SK-N-SH (cell line): Measurements from ENCODE around the gene C2orf69. TPM values are rescaled to one million over a fixed set of nuclear protein-coding genes. Genes with fewer than 3 reads are reported as not detected.

ENCODE experiments used
- CTCF ChIA-PET: fragments of 300-600, 350-600 bp; formaldehyde crosslinking; extraction: SDS; loops from one replicate; lab custom pipeline; 2021; lab: Yijun Ruan, JAX
- POLR2A ChIA-PET: fragments of 350-600 bp; sonication (Branson Sonifier 250); formaldehyde crosslinking; extraction: SDS; loops from one replicate; lab custom pipeline; 2020; ENCODE audit warnings: antibody characterized with exemption, inconsistent platforms; lab: Yijun Ruan, JAX
- DNase-seq: peaks from one replicate; pipeline ENCODE4 v3.0.0; 2012
- H2AFZ ChIP-seq: fragments of 200-600 bp; sonication (generic); 2 replicates; pipeline ENCODE4 v1.8.1; 2016; ENCODE audit warnings: antibody characterized with exemption, mild to moderate bottlenecking, low read depth
- H3F3A ChIP-seq: fragments of 200-600 bp; sonication (generic); replicated peaks from 2 replicates; pipeline ENCODE3; 2016; ENCODE audit warnings: antibody characterized with exemption, mild to moderate bottlenecking; ENCODE audit not compliant: insufficient read depth
- H3K27ac ChIP-seq, 2 experiments: fragments of 200-500 bp in 1 of 2; fragments of 200-600 bp in 1 of 2; sonication (Bioruptor generic) in 1 of 2; sonication (generic), shearing (Covaris generic) in 1 of 2; 2 replicates each; pipeline versions ENCODE4 v1.5.1 to v1.6.1; 2014 to 2016; ENCODE audit warnings: low read depth in 2 of 2, inconsistent platforms in 1 of 2, low read length in 1 of 2, mild to moderate bottlenecking in 1 of 2, mixed read lengths in 1 of 2
- H3K27me3 ChIP-seq: fragments of 200-600 bp; sonication (generic), shearing (Covaris generic); 2 replicates; pipeline ENCODE4 v1.6.1; 2016; ENCODE audit warnings: mixed run types; ENCODE audit not compliant: insufficient read depth
- H3K36me3 ChIP-seq, 2 experiments: fragments of 200-500 bp in 1 of 2; fragments of 200-600 bp in 1 of 2; sonication (Bioruptor generic) in 1 of 2; sonication (generic) in 1 of 2; replicated peaks in 1 of 2; 2 replicates each; pipeline versions ENCODE3 to v1.5.1; 2014 to 2016; ENCODE audit warnings: low read length in 1 of 2, mild to moderate bottlenecking in 1 of 2; ENCODE audit not compliant: insufficient read depth in 2 of 2, control insufficient read depth in 1 of 2
- H3K4me1 ChIP-seq, 2 experiments: fragments of 200-500 bp in 1 of 2; fragments of 200-600 bp in 1 of 2; sonication (Bioruptor generic) in 1 of 2; sonication (generic), shearing (Covaris generic) in 1 of 2; 2 replicates each; pipeline versions ENCODE4 v1.5.1 to v1.6.1; 2014 to 2016; ENCODE audit warnings: low read depth in 1 of 2, low read length in 1 of 2, mixed run types in 1 of 2; ENCODE audit not compliant: insufficient read depth in 2 of 2, control insufficient read depth in 1 of 2
- H3K4me2 ChIP-seq: fragments of 200-600 bp; sonication (generic), shearing (Covaris generic); 2 replicates; pipeline ENCODE4 v1.6.1; 2017; ENCODE audit warnings: mixed run types
- H3K4me3 ChIP-seq, 2 experiments: fragments of 200-500 bp in 1 of 2; fragments of 200-600 bp in 1 of 2; sonication (Bioruptor generic) in 1 of 2; sonication (generic), shearing (Covaris generic) in 1 of 2; 2 replicates each; pipeline versions ENCODE4 v1.5.1 to v1.8.1; 2014 to 2016; ENCODE audit warnings: low read depth in 2 of 2, inconsistent platforms in 1 of 2, low read length in 1 of 2, mild to moderate bottlenecking in 1 of 2, mixed read lengths in 1 of 2, moderate library complexity in 1 of 2
- H3K79me2 ChIP-seq: fragments of 200-600 bp; sonication (generic); 2 replicates; pipeline ENCODE4 v1.8.1; 2017; ENCODE audit warnings: mild to moderate bottlenecking; ENCODE audit not compliant: insufficient read depth
- H3K9ac ChIP-seq: fragments of 200-600 bp; sonication (generic); 2 replicates; pipeline ENCODE4 v1.6.1; 2017; ENCODE audit warnings: mixed run types
- H3K9me2 ChIP-seq: fragments of 200-600 bp; sonication (generic); 2 replicates; pipeline ENCODE4 v1.6.1; 2017; ENCODE audit warnings: mixed run types
- H3K9me3 ChIP-seq: fragments of 200-600 bp; sonication (generic); 2 replicates; pipeline ENCODE4 v1.6.1; 2017; ENCODE audit warnings: mixed run types, mild to moderate bottlenecking, moderate library complexity
- H4K20me1 ChIP-seq: fragments of 200-600 bp; sonication (generic); 2 replicates; pipeline ENCODE4 v1.6.1; 2017; ENCODE audit warnings: mild to moderate bottlenecking, mixed run types; ENCODE audit not compliant: insufficient read depth
- CHD2 ChIP-seq: fragments of 150-350 bp; IDR thresholded peaks from 2 replicates; pipeline ENCODE4 v1.6.1; 2018; ENCODE audit warnings: low read length; ENCODE audit not compliant: partially characterized antibody
- ELF1 ChIP-seq: IDR thresholded peaks from 2 replicates; pipeline ENCODE4 v1.4.0; 2012
- EP300 ChIP-seq, 2 experiments: IDR thresholded peaks; 2 replicates each; pipeline versions ENCODE4 v1.4.0 to v1.6.1; 2012; ENCODE audit warnings: borderline replicate concordance in 1 of 2, low read depth in 1 of 2, low read length in 1 of 2
- FOSL2 ChIP-seq: IDR thresholded peaks from 2 replicates; pipeline ENCODE4 v1.4.0; 2012; ENCODE audit warnings: low read depth, mild to moderate bottlenecking, moderate library complexity, borderline replicate concordance
- FOXJ3 ChIP-seq: sonication (generic); formaldehyde crosslinking; IDR thresholded peaks from 2 replicates; pipeline ENCODE4 v1.5.1; 2020; ENCODE audit warnings: mild to moderate bottlenecking, missing genetic modification reagents
- GABPA ChIP-seq: IDR thresholded peaks from 2 replicates; pipeline ENCODE4 v1.4.0; 2012; ENCODE audit warnings: low read depth, mild to moderate bottlenecking
- JUND ChIP-seq: IDR thresholded peaks from 2 replicates; pipeline ENCODE4 v1.4.0; 2012
- MEF2A ChIP-seq: IDR thresholded peaks from 2 replicates; pipeline ENCODE4 v1.4.0; 2012; ENCODE audit warnings: low read depth, borderline replicate concordance
- MXI1 ChIP-seq: IDR thresholded peaks from 2 replicates; pipeline ENCODE4 v1.6.1; 2012; ENCODE audit warnings: mild to moderate bottlenecking, low read depth, low read length, improper control_type of control experiment
- NFIC ChIP-seq: IDR thresholded peaks from 2 replicates; pipeline ENCODE4 v1.4.0; 2012; ENCODE audit warnings: borderline replicate concordance
- NRF1 ChIP-seq: IDR thresholded peaks from 2 replicates; pipeline ENCODE4 v1.6.1; 2012; ENCODE audit warnings: low read depth, mild to moderate bottlenecking, low read length
- PBX3 ChIP-seq: IDR thresholded peaks from 2 replicates; pipeline ENCODE4; 2012
- RAD21 ChIP-seq: IDR thresholded peaks from 2 replicates; pipeline ENCODE4 v1.6.1; 2012; ENCODE audit warnings: mild to moderate bottlenecking, low read length
- TAF1 ChIP-seq: IDR thresholded peaks from 2 replicates; pipeline ENCODE4 v1.6.1; 2012; ENCODE audit warnings: low read depth, mild to moderate bottlenecking, low read length, moderate library complexity, borderline replicate concordance
- TCF12 ChIP-seq: IDR thresholded peaks from 2 replicates; pipeline ENCODE4 v1.4.0; 2012
- USF2 ChIP-seq: fragments of 150-350 bp; IDR thresholded peaks from 2 replicates; pipeline ENCODE4 v1.6.1; 2017; ENCODE audit warnings: antibody characterized with exemption, low read length, low read depth, borderline replicate concordance
- YY1 ChIP-seq: IDR thresholded peaks from 2 replicates; pipeline ENCODE4 v1.4.0; 2012; ENCODE audit warnings: low read depth, mild to moderate bottlenecking
- WGBS: methylation state at CpG from one replicate; pipeline ENCODE4 v1.1.6; 2017; ENCODE audit warnings: low lambda C conversion rate; 5-methylcytosine and 5-hydroxymethylcytosine counted together
- polyA plus RNA-seq, 3 experiments: library from polyadenylated mRNA; depleted of rRNA; stranded (reverse); fragments of >200 nt; gene quantifications; 2 replicates each; pipeline ENCODE4 v1.2.3, GENCODE V29; 2012
- TF ChIP-seq, protein P1 (sequence below): IDR thresholded peaks from 2 replicates; pipeline ENCODE4 v1.4.0; 2012; ENCODE audit warnings: low read depth, borderline replicate concordance

The C2orf69 gene
- polyA plus RNA-seq, 1 of the 3 experiments (the other 2 are of a cell fraction): 1.8 TPM

DNA sequence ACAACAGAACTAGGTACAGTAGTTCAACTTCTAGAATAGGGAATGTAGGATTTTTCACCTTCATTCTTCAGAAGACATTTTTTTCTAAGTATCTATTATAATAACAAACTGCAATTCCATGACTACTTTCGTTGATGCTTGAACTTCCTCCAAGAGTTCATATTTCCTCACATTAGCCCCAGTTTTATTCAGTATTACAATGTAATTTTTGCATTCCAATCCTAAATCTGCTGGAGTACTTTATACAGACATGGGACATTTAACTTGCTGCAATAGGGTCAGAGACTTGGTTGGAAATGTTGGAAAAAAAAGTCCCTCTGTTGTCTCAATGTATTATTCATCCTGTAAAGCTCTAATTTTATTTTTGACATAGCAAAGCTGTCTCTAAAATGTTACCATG, 40.5 kb upstream of the C2orf69 start:
- Histone ChIP-seq H3K9ac (no peak overlapping the region), H3K9me2 (no peaks in the 10 kb centered on the region), H3K4me2 (no peak overlapping the region), H3K27me3 (no peaks in the 10 kb centered on the region; the same call in 1 of the 2 replicates), H2AFZ (no peak overlapping the region), H3K36me3 (no peaks in the 10 kb centered on the region), H3F3A (no peaks in the 10 kb centered on the region), H3K27ac (no peak overlapping the region), H3K9me3 (no peaks in the 10 kb centered on the region), H4K20me1 (no peaks in the 10 kb centered on the region), H3K4me1 (no peaks in the 10 kb centered on the region), H3K79me2 (no peaks in the 10 kb centered on the region), H3K4me3 (no peak overlapping the region)
- POLR2A ChIA-PET: no interaction called here
- TF ChIP-seq NRF1: no peak
- no peak for TF ChIP-seq TCF12
- no peak for TF ChIP-seq NFIC
- no peak for TF ChIP-seq RAD21
- DNase-seq: no peak
- CTCF ChIA-PET: no interaction called here
- WGBS: 9% methylated on average over 1 of the region's 1 CpG

DNA sequence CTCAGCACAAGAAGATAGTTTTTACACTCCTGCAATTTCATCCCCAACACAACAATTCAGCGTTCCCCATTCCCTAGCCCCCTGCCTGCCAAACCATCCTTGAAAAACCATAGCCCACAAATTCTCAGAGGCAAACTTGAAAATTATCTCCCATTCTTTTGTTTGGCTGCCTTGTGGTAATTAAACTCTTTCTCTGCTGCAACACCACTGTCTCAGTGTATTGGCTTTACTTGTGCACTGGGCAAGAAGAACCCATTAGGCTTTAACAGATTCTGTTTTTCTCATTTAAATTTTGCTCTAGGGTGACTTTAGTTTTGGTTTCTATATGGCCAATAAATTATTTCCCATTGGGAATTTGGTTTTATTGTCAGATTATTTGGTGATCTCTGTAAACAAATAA, 36.9 kb upstream of the C2orf69 start:
- H3K36me3 ChIP-seq: no peaks in the 10 kb centered on the region
- WGBS: 20% methylated on average over 1 of the region's 1 CpG
- DNase-seq: no peak
- H3K79me2 ChIP-seq: no peaks in the 10 kb centered on the region
- ChIA-PET CTCF (no interaction called here), POLR2A (no interaction called here)
- no peaks in the 10 kb centered on the region for H3K4me1 ChIP-seq
- H3K9me2 ChIP-seq: no peaks in the 10 kb centered on the region
- no peak overlapping the region for H3K27ac ChIP-seq
- H3K9me3 ChIP-seq: no peaks in the 10 kb centered on the region
- H4K20me1 ChIP-seq: no peaks in the 10 kb centered on the region
- no peaks in the 10 kb centered on the region for H3F3A ChIP-seq
- TF ChIP-seq CHD2 (no peak), TCF12 (no peak), PBX3 (no peak), TAF1 (no peak), FOSL2 (no peak), USF2 (no peak)
- TF ChIP-seq, protein P1, sequence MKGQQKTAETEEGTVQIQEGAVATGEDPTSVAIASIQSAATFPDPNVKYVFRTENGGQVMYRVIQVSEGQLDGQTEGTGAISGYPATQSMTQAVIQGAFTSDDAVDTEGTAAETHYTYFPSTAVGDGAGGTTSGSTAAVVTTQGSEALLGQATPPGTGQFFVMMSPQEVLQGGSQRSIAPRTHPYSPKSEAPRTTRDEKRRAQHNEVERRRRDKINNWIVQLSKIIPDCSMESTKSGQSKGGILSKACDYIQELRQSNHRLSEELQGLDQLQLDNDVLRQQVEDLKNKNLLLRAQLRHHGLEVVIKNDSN: no peak
- no peak overlapping the region for H3K4me2 ChIP-seq
- H3K9ac ChIP-seq: no peak overlapping the region
- no peaks in the 10 kb centered on the region for H3K27me3 ChIP-seq
- no peak overlapping the region for H2AFZ ChIP-seq
- no peak overlapping the region for H3K4me3 ChIP-seq

DNA sequence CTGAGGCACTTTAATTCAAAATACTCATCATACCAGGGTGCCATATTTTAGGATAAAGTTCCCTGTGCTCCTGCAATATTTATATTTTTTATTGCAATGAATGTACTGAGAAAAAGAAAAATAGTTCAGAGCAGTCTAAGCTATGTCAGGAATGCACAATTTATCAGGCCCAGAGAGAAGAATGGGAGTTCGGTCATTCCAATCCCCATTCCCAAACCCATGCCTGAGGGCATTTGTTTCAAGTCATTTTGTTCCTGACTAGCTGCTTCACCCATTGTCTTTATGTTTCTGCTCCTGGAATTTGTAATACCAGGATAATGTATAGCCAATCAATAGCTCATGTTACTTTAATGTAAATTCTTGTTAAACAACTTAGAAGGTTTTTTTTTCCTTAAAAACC, 35.7 kb upstream of the C2orf69 start:
- ChIA-PET POLR2A (no interaction called here), CTCF (no interaction called here)
- no peaks in the 10 kb centered on the region for H4K20me1 ChIP-seq
- no peak overlapping the region for H3K27ac ChIP-seq
- no peaks in the 10 kb centered on the region for H3K9me2 ChIP-seq
- H3K9me3 ChIP-seq: no peaks in the 10 kb centered on the region
- H3K36me3 ChIP-seq: no peaks in the 10 kb centered on the region
- H2AFZ ChIP-seq: no peak overlapping the region
- TF ChIP-seq ELF1: no peak
- no peak for TF ChIP-seq NRF1
- TF ChIP-seq RAD21: no peak
- TF ChIP-seq YY1: no peak
- TF ChIP-seq JUND: no peak
- no peak for TF ChIP-seq GABPA
- TF ChIP-seq EP300 (IDR thresholded peaks at IDR 0.05; ENCODE audit: borderline replicate concordance in 1 of 2, low read depth in 1 of 2, low read length in 1 of 2): no peak
- TF ChIP-seq NFIC: no peak
- no peak for TF ChIP-seq FOXJ3 (CRISPR knock-in tag)
- no peak for TF ChIP-seq TAF1
- TF ChIP-seq MXI1: no peak
- no peak for TF ChIP-seq MEF2A
- no peak for DNase-seq
- no peak overlapping the region for H3K4me3 ChIP-seq
- H3K79me2 ChIP-seq: no peaks in the 10 kb centered on the region
- no peak overlapping the region for H3K4me2 ChIP-seq
- H3F3A ChIP-seq: no peaks in the 10 kb centered on the region
- H3K27me3 ChIP-seq: no peaks in the 10 kb centered on the region
- no peaks in the 10 kb centered on the region for H3K4me1 ChIP-seq
- WGBS: 32% methylated on average over 1 of the region's 1 CpG
- no peak overlapping the region for H3K9ac ChIP-seq
